CD4-positive, alpha-beta T cell (primary cell): ENCODE data around the gene PIK3C2A. TPM values are rescaled to one million over a fixed set of nuclear protein-coding genes. Genes with fewer than 3 reads are reported as not detected.

Experiments
- ATAC-seq: fragments of 200-7000 bp; cut with Tn5 transposase; one replicate; pipeline ENCODE4 v1.10.0; 2022; ENCODE audit warnings: mild to moderate bottlenecking; ENCODE audit not compliant: poor library complexity
- CTCF ChIA-PET: fragments of 350-600 bp; sonication (Branson Sonifier 250); formaldehyde crosslinking; loops from one replicate; lab custom pipeline; 2021; ENCODE audit warnings: antibody characterized with exemption, inconsistent platforms; lab: Charles Lee
- POLR2A ChIA-PET: fragments of 350-600 bp; sonication (Branson Sonifier 250); formaldehyde crosslinking; loops from one replicate; lab custom pipeline; 2021; ENCODE audit warnings: antibody characterized with exemption, inconsistent platforms; lab: Charles Lee
- DNase-seq, 14 experiments: peaks; one replicate each; pipeline ENCODE4 v3.0.0-alpha.2; 2013 to 2020; ENCODE audit warnings: mixed read lengths in 2 of 14
- H3K27ac ChIP-seq, 2 donors: one replicate each; pipeline versions ENCODE4 v1.5.1 to v1.7.0; 2013; ENCODE audit warnings: low read length in 2 of 2, low read depth in 1 of 2, mild to moderate bottlenecking in 1 of 2
- H3K27me3 ChIP-seq, 2 experiments: 1 replicate in 1 of 2; 2 replicates in 1 of 2; pipeline versions ENCODE4 v1.6.1 to v1.7.0; 2013; ENCODE audit warnings: low read length in 2 of 2, control low read depth in 1 of 2, mild to moderate bottlenecking in 1 of 2, moderate library complexity in 1 of 2; ENCODE audit not compliant: insufficient read depth in 2 of 2, control insufficient read depth in 1 of 2
- H3K36me3 ChIP-seq: one replicate; pipeline ENCODE4 v1.6.1; 2013; ENCODE audit warnings: low read length, control low read depth; ENCODE audit not compliant: insufficient read depth
- H3K4me1 ChIP-seq: one replicate; pipeline ENCODE4 v1.6.1; 2013; ENCODE audit warnings: low read length, control low read depth; ENCODE audit not compliant: insufficient read depth
- H3K4me3 ChIP-seq: one replicate; pipeline ENCODE4 v1.5.1; 2013; ENCODE audit warnings: mild to moderate bottlenecking, low read length, moderate library complexity
- H3K9me3 ChIP-seq, 2 experiments: 1 replicate in 1 of 2; 2 replicates in 1 of 2; pipeline versions ENCODE4 v1.6.1 to v1.7.0; 2013; ENCODE audit warnings: low read length in 2 of 2, mild to moderate bottlenecking in 2 of 2, control low read depth in 1 of 2, moderate library complexity in 1 of 2; ENCODE audit not compliant: control insufficient read depth in 1 of 2, insufficient read depth in 1 of 2
- H3K27ac Mint-ChIP-seq: one replicate; pipeline ENCODE4 v1.8.0; 2020; ENCODE audit warnings: mixed read lengths
- H3K27me3 Mint-ChIP-seq: one replicate; pipeline ENCODE4 v1.8.0; 2021; ENCODE audit warnings: mixed read lengths
- H3K36me3 Mint-ChIP-seq: one replicate; pipeline ENCODE4 v1.8.0; 2021; ENCODE audit warnings: low read depth, mixed read lengths
- H3K4me1 Mint-ChIP-seq: one replicate; pipeline ENCODE4 v1.8.0; 2021; ENCODE audit warnings: low read depth, mixed read lengths
- H3K4me3 Mint-ChIP-seq: one replicate; pipeline ENCODE4 v1.8.0; 2020; ENCODE audit warnings: mild to moderate bottlenecking, mixed read lengths
- H3K9me3 Mint-ChIP-seq: one replicate; pipeline ENCODE4 v1.8.0; 2020; ENCODE audit warnings: mixed read lengths
- CTCF ChIP-seq: fragments of 200-600 bp; IDR thresholded peaks from one replicate; pipeline ENCODE4 v1.8.0; 2022; ENCODE audit warnings: antibody characterized with exemption, mild to moderate bottlenecking
- intact Hi-C, 2 experiments: fragments of 100-400 bp; cut with DNase I in 1 of 2; cut with micrococcal nuclease in 1 of 2; formaldehyde crosslinking; loops; one replicate each; pipeline versions ENCODE4 v1.15.1 to v1.9.0; 2023 to 2025; cut with DNase I, micrococcal nuclease
- total RNA-seq, 174 experiments: library from RNA in 2 of 174; stranded (reverse) in 2 of 174; gene quantifications; one replicate each; pipeline ENCODE4 v1.2.3 and lab custom pipeline; 2021 to 2026

Gene PIK3C2A
- total RNA-seq, 2 experiments from 2014 or later: 39.2 to 43.0 TPM

GRCh38 chr11:17171916-17172315 lies 35.9 kb downstream of the PIK3C2A start:
- Histone ChIP-seq H3K4me3 (no peak overlapping the region), H3K4me1 (no peaks in the 10 kb centered on the region), H3K36me3 (peaks cover 8% of the 10 kb centered on the region), H3K27ac (no peak overlapping the region), H3K27me3 (no peaks in the 10 kb centered on the region), H3K9me3 (no peaks in the 10 kb centered on the region)
- intact Hi-C loops: no loop called here
- POLR2A ChIA-PET: no interaction called here
- CTCF ChIA-PET: no interaction called here
- Mint-ChIP-seq H3K27ac (no peak overlapping the region), H3K27me3 (no peaks in the 10 kb centered on the region), H3K9me3 (no peaks in the 10 kb centered on the region), H3K4me1 (peaks cover 23% of the 10 kb centered on the region), H3K4me3 (no peak overlapping the region), H3K36me3 (peaks cover 41% of the 10 kb centered on the region)
- TF ChIP-seq CTCF: no peak
- DNase-seq (no peak), ATAC-seq (no peak)

- Mint-ChIP-seq H3K27me3 (no peaks in the 10 kb centered on the region), H3K27ac (no peak overlapping the region), H3K36me3 (peaks cover 41% of the 10 kb centered on the region), H3K9me3 (no peaks in the 10 kb centered on the region), H3K4me1 (peaks cover 23% of the 10 kb centered on the region), H3K4me3 (no peak overlapping the region)
- H3K9me3 ChIP-seq: no peaks in the 10 kb centered on the region
- no peak for ATAC-seq
- intact Hi-C loops: no loop called here
- H3K4me3 ChIP-seq: no peak overlapping the region
- H3K36me3 ChIP-seq: peaks cover 8% of the 10 kb centered on the region
- no peak for TF ChIP-seq CTCF
- H3K27ac ChIP-seq: no peak overlapping the region
- no peak for DNase-seq
- ChIA-PET POLR2A (no interaction called here), CTCF (no interaction called here)
- no peaks in the 10 kb centered on the region for H3K27me3 ChIP-seq
- H3K4me1 ChIP-seq: no peaks in the 10 kb centered on the region
These were observed 36.4 kb downstream of the PIK3C2A start for GRCh38 chr11:17171343-17171742.

- no peaks in the 10 kb centered on the region for H3K27me3 ChIP-seq
- Mint-ChIP-seq H3K9me3 (no peaks in the 10 kb centered on the region), H3K27ac (no peak overlapping the region), H3K4me1 (peaks cover 34% of the 10 kb centered on the region), H3K36me3 (peaks cover 41% of the 10 kb centered on the region), H3K27me3 (no peaks in the 10 kb centered on the region), H3K4me3 (no peak overlapping the region)
- ChIA-PET POLR2A (no interaction called here), CTCF (interaction anchor here (0.6 kb wide), 1 partner anchor 1497 kb away, joined by 3 read pairs; no protein-coding TSS in a partner anchor)
- peaks cover 2% of the 10 kb centered on the region for H3K4me1 ChIP-seq
- DNase-seq: no peak
- no peak overlapping the region for H3K27ac ChIP-seq
- no peak overlapping the region for H3K4me3 ChIP-seq
- no peaks in the 10 kb centered on the region for H3K9me3 ChIP-seq
- no peak for ATAC-seq
- TF ChIP-seq CTCF: no peak
- intact Hi-C loops: no loop called here
- peaks cover 8% of the 10 kb centered on the region for H3K36me3 ChIP-seq
These were observed 37.9 kb downstream of the PIK3C2A start for GRCh38 chr11:17169876-17170275.
